HepG2 (cell line): ENCODE results near the gene RAD52. TPM values are rescaled to one million over a fixed set of nuclear protein-coding genes. Genes with fewer than 3 reads are reported as not detected.

Experiments
- AGO1 ChIP-seq: fragments of 200-400 bp; formaldehyde crosslinking; IDR thresholded peaks from 2 replicates; pipeline ENCODE4 v1.6.1; 2017; ENCODE audit warnings: mild to moderate bottlenecking, low read depth, low read length, moderate library complexity; ENCODE audit not compliant: poor library complexity, severe bottlenecking
- CSRNP2 ChIP-seq: sonication (generic); formaldehyde crosslinking; conservative IDR thresholded peaks from 2 replicates; pipeline ENCODE4 v1.8.0; 2022; ENCODE audit warnings: low read depth, missing genetic modification reagents
- GABPA ChIP-seq, 2 experiments: IDR thresholded peaks; 2 replicates each; pipeline ENCODE4 v1.6.1; 2011 to 2016; ENCODE audit warnings: low read depth in 2 of 2, low read length in 1 of 2, missing biosample characterization in 1 of 2, missing genetic modification characterization in 1 of 2
- KLF9 ChIP-seq: IDR thresholded peaks from 2 replicates; pipeline ENCODE4 v1.6.1; 2016; ENCODE audit warnings: low read depth
- PTBP1 ChIP-seq: fragments of 200-400 bp; formaldehyde crosslinking; IDR thresholded peaks from 2 replicates; pipeline ENCODE4 v1.6.1; 2018; ENCODE audit warnings: low read length, low read depth; ENCODE audit not compliant: poor library complexity, severe bottlenecking
- TRAFD1 ChIP-seq: sonication (generic); formaldehyde crosslinking; IDR thresholded peaks from 2 replicates; pipeline ENCODE4 v1.5.1; 2020; ENCODE audit warnings: missing genetic modification reagents, mild to moderate bottlenecking, borderline replicate concordance
- ZFAT ChIP-seq: sonication (generic); formaldehyde crosslinking; conservative IDR thresholded peaks from 2 replicates; pipeline ENCODE4 v1.8.1; 2023; ENCODE audit warnings: missing genetic modification reagents, inconsistent platforms
- ZNF256 ChIP-seq: sonication (generic); formaldehyde crosslinking; conservative IDR thresholded peaks from 2 replicates; pipeline ENCODE4 v1.4.0; 2020; ENCODE audit warnings: missing genetic modification reagents
- ZNF598 ChIP-seq: sonication (generic); formaldehyde crosslinking; IDR thresholded peaks from 2 replicates; pipeline ENCODE4 v1.5.1; 2020; ENCODE audit warnings: mild to moderate bottlenecking, missing genetic modification reagents, borderline replicate concordance
- ZNF616 ChIP-seq: sonication (generic); formaldehyde crosslinking; IDR thresholded peaks from 2 replicates; pipeline ENCODE4 v1.5.0; 2020; ENCODE audit warnings: low read depth, mild to moderate bottlenecking, missing genetic modification reagents
- ZNF672 ChIP-seq: sonication (generic); formaldehyde crosslinking; IDR thresholded peaks from 2 replicates; pipeline ENCODE4 v1.8.1; 2022; ENCODE audit warnings: missing genetic modification reagents
- ZNF703 ChIP-seq: sonication (generic); formaldehyde crosslinking; IDR thresholded peaks from 2 replicates; pipeline ENCODE4 v1.5.1; 2020; ENCODE audit warnings: missing genetic modification reagents, mild to moderate bottlenecking, moderate library complexity, borderline replicate concordance
- ZNF704 ChIP-seq: sonication (generic); formaldehyde crosslinking; IDR thresholded peaks from 2 replicates; pipeline ENCODE4 v1.8.1; 2023; ENCODE audit warnings: mild to moderate bottlenecking, inconsistent platforms, moderate library complexity, missing genetic modification reagents, borderline replicate concordance
- ZNF782 ChIP-seq: sonication (generic); formaldehyde crosslinking; IDR thresholded peaks from 2 replicates; pipeline ENCODE4 v1.4.0; 2020; ENCODE audit warnings: missing genetic modification reagents, mild to moderate bottlenecking, borderline replicate concordance
- ZSCAN29 ChIP-seq: sonication (generic); formaldehyde crosslinking; conservative IDR thresholded peaks from 2 replicates; pipeline ENCODE4 v1.4.0; 2020; ENCODE audit warnings: mild to moderate bottlenecking, missing genetic modification reagents
- polyA plus RNA-seq, 8 experiments: library from polyadenylated mRNA; depleted of rRNA in 3 of 8; stranded (reverse) in 7 of 8; unstranded in 1 of 8; fragments of >200 nt; fragmentation: Illumina TruSeq in 4 of 8; extraction: Trizol in 4 of 8; gene quantifications; 2 replicates each; pipeline versions ENCODE4 v1.2.1 to v1.2.3, GENCODE V29; 2011 to 2016; ENCODE audit warnings: low read depth in 4 of 8, missing spikeins in 1 of 8, mixed read lengths in 1 of 8; ENCODE audit not compliant: insufficient read depth in 1 of 8
- total RNA-seq, 5 experiments: library from RNA; depleted of rRNA; stranded (reverse); fragments of >200 nt; fragmentation: Illumina TruSeq; extraction: Trizol; gene quantifications; 2 replicates each; pipeline ENCODE4 v1.2.3, GENCODE V29; 2016; ENCODE audit warnings: low read depth in 1 of 5

The RAD52 gene
- total and polyA plus RNA-seq, 2 of the 13 experiments (the other 11 are each of a cell fraction or from before 2014, with no cell fraction given), result 14.3 to 19.9 TPM

GRCh38 chr12:989751-990660 is 40.5 kb upstream of the RAD52 start (continued):
- TF ChIP-seq ZNF704 (CRISPR knock-in tag) (peak; percentile 93; the same call in 1 of the 2 replicates), ZNF598 (peak; percentile 94; the same call in 1 of the 2 replicates), ZSCAN29 (CRISPR knock-in tag) (peak; percentile 45; the same call in 1 of the 2 replicates), PTBP1 (peak; percentile 48), ZNF703 (0 out of 2 replicates have a peak, but pooled peaks have one; percentile 66), ZNF782 (0 out of 2 replicates have a peak, but pooled peaks have one; percentile 54), GABPA (IDR thresholded peaks at IDR 0.05; ENCODE audit: low read depth, low read length) (no peak), GABPA (CRISPR knock-in tag; IDR thresholded peaks at IDR 0.05; ENCODE audit: low read depth) (no peak), ZNF672 (CRISPR knock-in tag) (0 out of 2 replicates have a peak, but pooled peaks have one; percentile 54), ZNF616 (CRISPR knock-in tag) (0 out of 2 replicates have a peak, but pooled peaks have one; percentile 63), TRAFD1 (CRISPR knock-in tag) (peak; percentile 87; the same call in 1 of the 2 replicates), ZFAT (CRISPR knock-in tag) (peak; percentile 88; the same call in 1 of the 2 replicates), ZNF256 (0 out of 2 replicates have a peak, but pooled peaks have one; percentile 10), CSRNP2 (CRISPR knock-in tag) (0 out of 2 replicates have a peak, but pooled peaks have one; percentile 21), AGO1 (peak; percentile 54), KLF9 (CRISPR knock-in tag) (no peak)
